Measurements from ENCODE around the gene GAS7. TPM values are rescaled to one million over a fixed set of nuclear protein-coding genes. Genes with fewer than 3 reads are reported as not detected.

Gene GAS7
- total RNA-seq, 1 donor from 2014 or later, result 81.5 TPM

DNA sequence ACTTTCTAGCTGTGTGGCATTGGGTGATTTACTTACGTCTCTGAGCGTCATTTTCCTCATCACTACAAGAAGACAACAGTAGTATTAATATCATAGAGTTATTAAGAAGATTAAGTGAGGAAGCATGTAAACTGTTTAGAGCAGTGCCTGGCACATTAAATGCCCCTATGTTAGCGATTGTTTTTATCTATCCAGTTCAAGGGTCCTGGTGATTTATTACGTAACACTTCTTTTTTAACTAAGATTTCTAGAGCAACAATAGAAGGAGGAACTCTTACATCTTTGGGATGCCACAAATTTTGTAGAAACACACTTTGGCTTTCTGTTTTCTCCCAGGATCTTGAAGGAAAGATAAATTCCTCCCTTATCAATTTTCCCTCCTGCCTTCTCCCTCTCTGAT, 3.3 kb upstream of the GAS7 start:
- no peak for DNase-seq (ENCODE audit: low spot score)

DNA sequence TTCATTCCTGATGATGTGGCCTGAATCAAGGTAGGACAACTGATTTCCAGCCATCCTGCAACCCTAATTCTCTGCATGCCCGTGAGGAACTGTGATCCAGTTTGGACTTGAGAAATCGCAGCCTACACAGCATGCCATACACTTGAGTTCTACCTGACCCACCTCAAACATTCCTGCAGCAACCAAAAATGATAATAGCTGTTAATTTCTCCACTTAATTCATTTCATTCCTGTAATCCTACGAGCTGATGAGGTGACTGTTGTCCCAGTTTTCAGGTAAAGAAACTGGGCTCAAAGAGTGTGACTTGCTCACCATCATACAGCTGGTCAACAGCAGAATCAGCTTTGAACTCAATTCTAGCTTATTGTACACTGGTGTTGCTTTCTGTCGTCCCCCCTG, 2.2 kb upstream of the GAS7 start:
- DNase-seq (ENCODE audit: low spot score), result no peak

- no peak for DNase-seq (ENCODE audit: low spot score)
Measured at GRCh38 chr17:10200016-10200415, 1.6 kb upstream of the GAS7 start.

DNA sequence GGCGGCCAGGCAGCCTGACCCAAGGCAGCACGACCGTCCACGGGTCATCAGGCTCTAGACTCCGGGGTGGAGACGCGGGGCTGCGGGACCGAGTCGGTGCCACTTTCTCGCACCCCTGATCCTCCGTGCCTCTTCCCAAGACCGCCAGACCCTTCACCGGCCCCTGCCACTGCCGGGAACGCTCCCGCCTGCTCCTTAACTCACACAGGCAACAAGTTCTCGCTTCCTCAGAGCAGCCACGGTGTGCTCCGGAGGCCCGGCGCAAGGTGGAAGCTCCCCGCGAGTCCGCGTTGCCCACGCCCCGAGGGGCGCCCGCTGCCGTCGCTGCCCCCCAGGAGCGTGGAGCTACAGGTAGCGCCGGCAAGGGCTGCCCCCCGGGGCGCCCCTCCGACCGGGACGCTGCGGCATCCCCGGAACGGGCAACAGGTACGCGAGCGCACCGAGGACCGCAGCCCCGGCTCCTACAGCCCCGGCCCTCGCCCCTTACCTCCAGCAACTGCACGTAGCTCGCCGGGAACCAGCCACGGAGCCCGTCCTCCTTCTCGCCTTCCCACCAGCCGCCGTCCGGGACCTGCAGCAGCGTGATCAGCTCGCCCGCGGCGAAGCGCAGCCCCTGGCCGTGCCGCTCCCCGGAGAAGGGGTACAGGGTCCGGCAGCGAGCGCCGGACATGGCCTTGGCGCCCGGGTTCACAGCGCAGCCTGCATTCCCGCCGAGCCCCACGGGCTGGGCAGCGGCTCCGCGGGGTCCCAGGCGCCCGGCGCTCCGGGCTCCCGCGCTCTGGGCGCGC, 491 bp downstream of the GAS7 start:
- DNase-seq (ENCODE audit: low spot score), result no peak

DNA sequence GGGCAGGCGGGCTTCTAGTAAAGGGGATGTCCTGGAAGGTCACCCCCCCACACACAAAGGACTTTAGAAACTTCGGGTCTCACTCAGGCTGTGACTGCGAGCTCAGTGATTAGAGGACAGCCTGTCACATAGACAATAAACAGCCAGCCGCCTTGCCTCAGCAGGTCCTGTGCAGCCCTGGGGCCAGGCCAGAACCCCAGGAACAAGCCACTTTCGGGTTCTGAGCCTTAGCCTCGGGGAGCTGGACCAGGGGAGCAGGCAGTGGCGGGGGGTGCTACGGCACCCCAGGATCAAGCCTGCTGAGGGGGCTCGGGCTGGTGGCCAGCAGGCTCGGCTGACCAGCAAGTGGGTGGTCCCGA, 1.1 kb downstream of the GAS7 start:
- no peak for DNase-seq (ENCODE audit: low spot score)

DNA sequence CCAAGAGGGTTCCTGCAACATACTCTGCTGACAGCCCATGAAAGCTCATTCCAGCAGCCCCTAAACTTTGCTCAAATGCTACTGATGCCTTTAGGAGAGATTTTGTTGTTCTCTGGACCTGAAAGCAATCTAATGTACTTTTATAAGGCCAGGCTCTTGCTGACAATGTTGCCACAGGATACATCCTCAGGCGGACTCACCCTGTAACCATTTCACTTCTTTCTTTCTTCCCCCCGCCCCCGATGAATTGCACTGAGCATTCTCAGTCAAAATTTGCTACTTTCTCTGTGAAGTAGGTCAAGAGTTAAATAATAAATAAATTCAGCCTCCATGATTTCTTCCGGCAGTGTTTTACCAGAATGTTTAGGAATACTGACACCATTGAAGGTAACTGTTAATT, 1.5 kb downstream of the GAS7 start:
- DNase-seq (ENCODE audit: low spot score), result no peak

DNA sequence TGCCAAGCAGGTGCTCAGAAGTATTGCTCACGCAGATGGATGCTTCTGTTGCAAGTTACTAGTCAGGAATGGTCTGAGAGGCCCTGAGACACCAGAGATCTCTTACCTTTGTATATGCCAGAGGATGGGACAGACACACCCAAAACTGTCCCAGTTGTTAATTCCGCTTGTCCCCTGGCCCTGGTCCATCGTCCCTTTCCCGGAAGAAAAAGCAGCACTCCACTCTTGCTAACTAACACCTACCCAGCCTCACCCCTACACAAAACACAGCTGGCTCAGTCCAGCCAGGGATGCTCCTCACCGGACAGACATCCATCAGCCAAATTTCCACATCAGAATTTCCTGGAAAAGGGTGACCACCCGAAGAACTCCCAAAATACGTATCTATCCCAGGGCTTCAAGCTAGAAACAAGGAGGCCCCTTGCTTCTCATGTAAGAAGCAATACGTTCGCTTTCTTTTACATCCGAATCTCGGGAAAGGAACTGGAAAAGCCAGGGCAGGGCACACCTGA, 2.0 kb downstream of the GAS7 start:
- no peak for DNase-seq (ENCODE audit: low spot score)

DNA sequence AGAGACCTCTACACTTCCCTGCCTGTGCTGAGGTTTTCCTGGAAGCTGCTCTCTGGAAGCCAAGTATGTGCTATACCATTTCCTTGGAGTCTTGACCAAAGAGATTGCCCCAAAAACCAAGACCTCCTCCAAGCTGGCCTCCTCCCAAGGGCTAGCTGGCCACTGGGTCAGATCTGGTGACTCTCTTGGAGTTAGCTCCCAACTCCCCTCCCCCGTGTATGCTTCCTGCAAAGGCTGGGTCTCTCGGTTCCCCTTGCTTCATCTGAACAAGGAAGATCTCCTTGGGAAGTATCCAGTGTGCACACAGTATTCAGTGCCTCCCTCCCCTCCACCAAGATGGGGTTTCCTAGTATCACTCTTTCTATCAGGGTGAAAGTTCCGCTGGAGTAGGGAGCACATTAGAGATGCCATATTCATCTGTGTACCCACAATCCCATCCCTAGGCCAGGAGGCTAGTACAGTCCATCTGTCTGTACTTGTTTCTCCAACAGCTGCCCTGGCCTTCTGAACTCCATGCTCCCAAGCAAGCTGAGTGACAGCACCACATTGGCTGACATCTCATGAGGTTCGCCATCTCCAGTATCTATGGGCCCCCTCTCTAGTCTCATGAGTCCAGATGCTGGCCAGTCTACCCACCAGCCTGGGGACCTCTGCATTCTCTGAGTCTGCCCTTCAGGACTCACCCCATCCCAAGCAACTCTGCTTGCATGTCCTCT, 3.2 kb downstream of the GAS7 start:
- DNase-seq (ENCODE audit: low spot score), result no peak

- DNase-seq (ENCODE audit: low spot score), result no peak
Measured at GRCh38 chr17:10193632-10194031, 4.8 kb downstream of the GAS7 start.

GRCh38 chr17:10192972-10193371, 5.4 kb downstream of the GAS7 start:
- DNase-seq (ENCODE audit: low spot score), result no peak

- DNase-seq (ENCODE audit: low spot score), result no peak
Measured at GRCh38 chr17:10192461-10192860, 5.9 kb downstream of the GAS7 start.

DNA sequence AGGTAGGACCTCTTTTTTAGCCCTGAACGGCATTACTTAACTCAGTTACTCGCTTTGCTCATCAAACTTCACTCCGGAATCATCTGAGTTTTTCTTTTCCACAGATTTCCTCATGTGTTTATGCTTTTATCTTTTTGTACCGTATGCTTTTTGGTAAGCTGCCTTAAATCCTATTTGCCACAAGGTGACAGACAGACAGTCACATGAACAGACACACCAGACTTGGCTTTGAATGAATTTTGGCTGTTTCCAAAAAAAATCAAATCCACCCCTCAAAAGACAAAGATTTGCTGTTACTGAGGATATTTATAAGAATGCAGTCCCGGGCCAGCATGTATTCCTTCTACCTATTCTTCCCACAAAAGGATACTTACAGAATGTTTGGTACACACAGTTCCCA, 10.9 kb downstream of the GAS7 start:
- DNase-seq (ENCODE audit: low spot score), result no peak

DNA sequence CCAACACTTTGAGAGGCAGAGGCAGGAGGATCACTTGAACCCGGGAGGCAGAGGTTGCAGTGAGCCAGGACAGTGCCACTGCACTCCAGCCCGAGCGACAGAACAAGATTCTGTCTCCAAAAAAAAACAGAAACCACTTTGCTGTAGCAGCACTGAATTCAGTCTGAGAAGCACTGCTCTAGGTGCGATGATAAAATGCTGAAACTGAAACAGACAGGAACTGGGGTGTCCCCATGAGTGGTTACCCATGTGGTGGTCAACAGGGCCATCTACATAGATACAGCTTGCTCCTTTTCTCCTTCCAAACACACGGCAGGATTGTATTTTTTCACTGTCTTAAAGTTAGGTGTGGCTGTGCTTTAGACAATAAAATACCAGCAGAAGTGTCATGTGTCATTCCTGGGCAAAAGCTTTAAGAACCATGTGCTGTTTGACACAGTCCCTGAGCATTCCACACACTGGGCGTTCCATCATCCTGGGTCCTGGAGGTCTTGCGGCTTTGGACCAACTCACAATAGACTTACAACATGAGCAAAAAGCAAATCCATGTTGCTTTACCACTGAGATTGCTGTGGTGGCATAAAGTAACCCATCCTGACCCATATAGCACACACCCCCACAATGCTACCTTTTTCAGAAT, 11.5 kb downstream of the GAS7 start:
- no peak for DNase-seq (ENCODE audit: low spot score)

- DNase-seq (ENCODE audit: low spot score), result no peak
Measured at GRCh38 chr17:10183931-10184930, 14.2 kb downstream of the GAS7 start.

- DNase-seq (ENCODE audit: low spot score), result no peak
Measured at GRCh38 chr17:10182785-10183184, 15.6 kb downstream of the GAS7 start.

GRCh38 chr17:10178506-10178991, 19.9 kb downstream of the GAS7 start:
- no peak for DNase-seq (ENCODE audit: low spot score)

DNA sequence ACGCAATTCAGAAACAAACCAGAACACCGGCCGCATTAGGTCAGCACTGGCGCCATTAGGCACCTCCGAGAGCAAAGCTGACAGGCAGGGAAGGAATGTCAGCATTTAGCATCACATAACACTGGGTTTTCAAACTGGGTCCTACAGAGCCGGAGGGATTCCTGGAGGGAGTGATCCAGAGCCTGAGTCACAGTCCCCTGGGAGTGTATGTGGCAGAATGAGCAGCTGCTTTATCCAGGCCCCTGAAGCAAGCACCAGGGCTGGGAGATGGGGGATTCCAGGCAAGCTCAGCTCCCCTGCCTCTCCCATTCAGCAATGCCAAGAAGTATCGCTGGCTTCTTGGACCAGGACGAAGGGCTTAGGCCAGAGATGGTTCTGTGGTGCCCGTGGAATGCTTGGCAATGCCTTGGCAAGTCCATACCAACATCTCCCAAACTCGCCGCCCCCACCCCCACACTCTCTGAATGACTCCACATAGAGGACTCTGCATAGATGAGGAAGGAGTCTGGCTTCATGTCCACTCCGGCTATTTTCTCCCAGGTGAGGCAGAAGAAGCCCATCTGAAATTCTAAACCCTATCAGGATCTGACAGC, 20.4 kb downstream of the GAS7 start:
- DNase-seq (ENCODE audit: low spot score), result no peak

- no peak for DNase-seq (ENCODE audit: low spot score)
Measured at GRCh38 chr17:10177131-10177912, 21.1 kb downstream of the GAS7 start.

DNA sequence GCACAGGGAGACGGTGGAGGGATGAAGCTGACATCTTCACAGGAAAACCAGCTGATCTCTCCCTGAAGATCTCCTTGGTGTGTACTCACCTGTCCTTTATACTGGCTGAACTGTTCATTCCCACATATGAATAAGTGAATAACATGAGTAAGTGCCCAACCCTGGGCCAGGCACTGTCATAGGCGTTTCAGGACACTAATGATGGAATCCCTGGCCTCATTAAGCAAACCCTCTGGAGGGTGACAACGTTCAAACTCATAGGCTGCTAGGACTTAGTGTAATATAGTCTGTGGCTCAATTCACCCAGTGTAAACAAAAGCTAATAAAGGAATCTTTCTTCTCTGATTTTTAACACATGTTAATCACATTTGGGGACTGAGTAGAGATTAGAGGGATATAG, 24.5 kb downstream of the GAS7 start:
- DNase-seq (ENCODE audit: low spot score), result no peak

GRCh38 chr17:10172778-10173177, 25.6 kb downstream of the GAS7 start:
- DNase-seq (ENCODE audit: low spot score), result no peak

Data from mesenteric fat pad (tissue), 1 donor.